Stimulated activated CD8-positive, alpha-beta memory T cell treated with anti-CD3 and anti-CD28 coated beads, Interleukin-4, amount 100 ng/mL, for 1 hour (primary cell): ENCODE results near the gene ZNF417.
"Not testable (repeated sequence)": the region's sequence is repeated elsewhere in the genome, so short reads cannot be mapped to it uniquely, and the experiment has no call there.

Experiments used
- DNase-seq, 2 donors: peaks; one replicate each; pipeline ENCODE4 v3.0.0-alpha.2; 2020; ENCODE audit warnings: low read depth in 2 of 2, low spot score in 1 of 2

ZNF417 gene

GRCh38 chr19:57916168-57916995 is at the start of gene ZNF417:
TSS of gene ZNF417 (minus strand) at chr19:57916592. CDS start at chr19:57916411, 181 bp downstream.
- peak; percentile 60 to 70 for DNase-seq

GRCh38 chr19:57964761-57965160 is 48.4 kb upstream of the ZNF417 start:
- no peak for DNase-seq

DNA sequence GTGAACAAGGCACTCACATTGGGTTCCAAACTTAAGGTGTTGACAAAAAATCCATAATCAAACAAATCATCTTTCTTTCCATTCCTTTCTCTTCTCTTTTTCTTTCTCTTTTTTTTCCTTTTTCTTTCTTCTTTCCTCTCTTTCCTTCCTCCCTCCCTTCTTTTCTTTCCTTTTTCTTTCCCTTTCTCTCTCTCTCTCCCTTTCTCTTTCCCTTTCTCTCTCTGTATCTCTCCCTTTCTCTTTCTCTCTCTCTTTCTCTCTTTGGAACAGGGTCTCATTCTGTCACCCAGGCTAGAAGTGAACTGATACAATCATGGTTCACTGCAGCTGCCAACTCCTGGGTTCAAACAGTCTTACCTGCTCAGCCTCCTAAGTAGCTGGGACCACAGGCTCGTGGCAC is 45.4 kb upstream of the ZNF417 start:
- DNase-seq, result no peak

- no peak for DNase-seq
These were observed 38.6 kb upstream of the ZNF417 start for GRCh38 chr19:57954996-57955395.

- DNase-seq, result no peak
These were observed 33.3 kb upstream of the ZNF417 start for GRCh38 chr19:57949702-57950101.

- no peak for DNase-seq
These were observed 32.9 kb upstream of the ZNF417 start for GRCh38 chr19:57949296-57949695.

DNA sequence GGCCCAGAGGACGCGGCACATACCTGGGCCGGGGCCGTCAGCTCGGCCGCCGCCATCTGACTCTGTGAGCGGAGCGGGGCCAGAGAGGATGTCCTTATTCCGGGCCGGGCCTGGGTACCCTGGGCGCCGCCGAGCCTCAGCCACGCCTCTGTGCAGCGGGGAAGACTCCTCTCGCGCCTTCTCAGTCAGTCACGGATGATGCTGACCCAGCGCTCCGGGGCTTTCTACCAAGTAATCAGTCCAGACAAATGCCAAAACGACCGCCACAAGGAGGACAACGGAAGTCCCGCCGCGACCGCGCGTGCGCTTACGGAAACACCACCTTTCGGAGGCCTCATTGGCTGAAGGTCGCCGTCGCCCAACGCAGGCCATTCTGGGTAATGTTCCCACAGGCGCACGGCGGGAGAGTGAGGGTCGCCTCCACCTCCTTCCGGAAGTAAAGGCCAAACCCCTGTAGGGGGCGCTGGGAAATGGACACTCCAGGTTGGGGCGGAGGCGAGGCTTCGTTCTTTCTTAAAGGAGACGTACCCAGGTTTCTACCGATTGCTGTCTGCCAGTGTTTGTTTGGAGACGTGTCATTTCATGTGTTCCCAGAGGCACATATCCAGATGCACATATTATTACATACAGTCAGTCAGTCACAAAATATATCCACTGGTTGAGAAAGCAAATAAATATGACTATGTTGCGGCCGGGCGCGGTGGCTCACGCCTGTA is 31.2 kb upstream of the ZNF417 start, which contains the start of gene ZNF256:
Gene ZNF256 (minus strand): TSS at position 288 of the 716 bp plus-strand sequence. CDS start 232 bp downstream, at position 56.
- DNase-seq, result peak; percentile 71 to 75

DNA sequence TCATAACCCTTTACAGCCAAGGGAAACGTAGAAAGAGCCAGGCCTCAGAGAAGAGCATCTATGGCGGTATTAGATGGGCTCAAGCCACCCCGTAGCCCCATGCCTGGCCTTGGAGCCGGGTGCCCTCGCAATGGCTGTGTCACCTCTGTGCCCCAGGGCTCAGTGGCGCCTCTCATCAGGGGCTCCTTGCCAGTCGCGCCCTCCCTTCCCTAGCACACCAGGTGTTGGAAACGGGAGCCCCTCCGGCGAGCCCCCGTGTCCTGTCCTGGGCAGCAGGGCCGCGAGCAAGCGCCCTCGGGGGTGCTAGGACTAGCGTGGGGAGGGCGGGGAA is 30.7 kb upstream of the ZNF417 start:
- no peak for DNase-seq

- DNase-seq, result no peak
These were observed 29.9 kb upstream of the ZNF417 start for GRCh38 chr19:57946316-57946715.

DNA sequence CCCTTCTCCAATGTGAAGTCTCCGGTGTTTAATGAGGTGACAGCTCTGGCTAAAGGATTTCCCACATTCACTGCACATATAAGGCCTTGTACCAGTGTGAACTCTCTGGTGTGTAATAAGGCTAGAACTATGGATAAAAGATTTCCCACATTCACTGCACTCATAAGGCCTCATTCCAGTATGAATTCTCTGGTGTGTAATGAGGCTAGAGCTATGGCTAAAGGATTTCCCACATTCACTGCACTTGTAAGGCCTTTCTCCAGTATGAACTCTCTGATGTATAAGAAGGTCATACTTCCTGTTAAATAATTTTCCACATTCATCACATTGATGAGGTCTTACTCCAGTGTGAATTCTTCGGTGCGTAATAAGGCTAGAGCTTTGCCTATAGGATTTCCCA is 25.2 kb upstream of the ZNF417 start:
- no peak for DNase-seq

GRCh38 chr19:57935731-57936130 is 19.3 kb upstream of the ZNF417 start:
- no peak for DNase-seq

- no peak for DNase-seq
These were observed 18.7 kb upstream of the ZNF417 start, which contains the start of gene ZNF418 for GRCh38 chr19:57934820-57935665. TSS of gene ZNF418 (minus strand) at chr19:57935402. CDS start at chr19:57933822, 1,580 bp downstream.

DNA sequence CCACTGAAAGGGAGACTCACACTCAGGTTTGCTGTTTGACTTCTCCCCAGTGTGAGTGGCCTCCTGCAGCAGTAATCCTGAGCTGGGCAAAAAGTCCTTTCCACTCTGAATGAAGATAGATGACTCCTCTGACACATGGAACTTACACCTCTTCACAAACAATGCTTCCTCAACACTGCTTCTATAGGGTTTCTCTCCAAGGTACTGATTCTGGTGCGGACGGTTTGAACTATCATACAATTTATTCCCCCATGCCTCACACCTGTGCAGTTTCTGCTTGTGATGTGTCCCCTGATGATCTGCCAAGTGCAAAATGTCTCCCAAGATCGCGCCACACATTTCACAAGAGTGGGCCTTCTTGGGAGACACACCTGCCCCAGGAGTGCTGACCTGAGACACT is 11.2 kb upstream of the ZNF417 start:
- DNase-seq, result no peak

DNA sequence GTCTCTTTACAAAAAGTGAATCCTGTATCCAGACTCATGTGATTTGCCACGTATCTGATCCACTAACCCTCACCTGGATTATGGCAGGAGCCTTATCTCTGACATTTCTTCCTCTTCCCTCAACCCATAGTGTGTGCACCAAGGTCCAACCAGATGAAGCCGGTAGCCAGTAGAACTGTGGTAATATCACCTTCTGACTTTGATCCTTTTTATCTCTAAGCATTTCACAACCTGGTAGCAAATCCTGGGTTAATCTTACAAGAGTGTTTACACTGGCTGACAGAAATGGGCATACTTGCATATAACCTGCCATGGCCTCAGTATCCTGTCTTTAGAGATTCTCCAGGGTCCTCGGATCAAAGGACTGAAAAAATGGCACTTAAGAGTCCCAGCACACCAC is 1.9 kb downstream of the ZNF417 start:
- DNase-seq, result no peak

DNA sequence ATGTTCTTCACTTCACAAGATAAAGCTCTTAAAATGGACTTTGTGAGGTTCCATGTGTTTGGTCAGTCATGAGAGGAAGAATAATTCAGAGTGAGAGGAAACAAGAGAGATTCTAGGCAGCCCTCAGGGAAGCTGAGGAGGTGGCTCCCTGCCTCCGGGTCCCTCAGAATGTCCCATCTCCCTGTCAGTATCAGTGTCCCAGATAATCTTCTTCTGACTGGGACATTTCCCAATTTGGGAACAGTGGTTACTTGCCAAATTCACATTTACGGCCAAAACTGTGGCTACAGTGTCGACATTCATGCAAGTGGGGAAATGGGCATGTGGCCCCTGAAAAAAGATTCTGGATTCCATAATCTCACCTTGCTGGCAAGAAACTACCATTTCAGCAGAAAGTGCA is 9.0 kb downstream of the ZNF417 start:
- DNase-seq, result no peak

GRCh38 chr19:57905258-57905657 is 11.1 kb downstream of the ZNF417 start:
- no peak for DNase-seq

DNA sequence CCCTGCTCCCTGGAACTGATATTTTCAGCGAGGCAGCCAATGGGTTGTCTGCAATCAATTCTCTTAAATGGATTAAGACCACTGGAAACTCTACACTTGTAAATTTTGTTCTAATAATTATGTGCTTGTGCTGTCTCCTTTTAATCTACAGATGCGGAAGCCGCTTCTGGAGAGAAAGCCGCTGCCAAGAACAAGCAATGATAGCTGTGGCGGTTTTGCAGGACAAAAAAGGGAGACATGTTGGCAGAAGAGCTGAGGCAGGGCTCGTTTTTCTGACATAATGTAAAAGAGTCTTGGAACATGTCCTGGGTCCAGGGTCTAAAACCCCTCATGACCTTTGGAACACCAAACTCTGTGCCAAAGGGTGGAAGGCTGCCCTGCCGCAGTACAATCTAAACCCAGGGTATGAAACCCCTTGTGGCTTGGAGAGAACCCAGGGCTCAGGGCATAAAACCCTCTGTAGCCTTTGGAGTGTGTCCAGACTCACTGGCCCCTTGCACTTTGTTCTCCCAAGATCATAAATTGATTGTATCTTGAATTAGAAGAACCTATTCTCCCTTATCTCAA is 12.7 kb downstream of the ZNF417 start:
- no peak for DNase-seq

DNA sequence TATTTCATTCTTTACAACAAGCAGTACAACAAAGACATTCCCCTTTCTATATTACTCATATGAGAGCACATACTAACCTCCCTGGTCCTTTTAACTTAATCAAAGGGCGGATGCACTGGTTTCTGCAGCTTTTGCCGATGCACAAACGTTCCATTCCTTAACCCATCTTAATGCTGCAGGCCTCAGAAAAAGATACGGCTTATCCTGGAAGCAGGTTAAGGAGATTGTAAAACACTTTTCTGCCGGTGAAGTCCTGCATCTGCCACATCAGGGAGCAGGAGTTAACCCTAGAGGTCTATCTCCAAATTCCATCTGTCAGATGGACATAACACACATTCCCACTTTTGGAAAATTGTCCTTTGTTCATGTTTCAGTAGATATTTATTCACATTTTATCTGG is 16.1 kb downstream of the ZNF417 start:
- DNase-seq, result no peak

GRCh38 chr19:57890706-57891105 is 25.7 kb downstream of the ZNF417 start:
- not testable (repeated sequence) for DNase-seq

DNA sequence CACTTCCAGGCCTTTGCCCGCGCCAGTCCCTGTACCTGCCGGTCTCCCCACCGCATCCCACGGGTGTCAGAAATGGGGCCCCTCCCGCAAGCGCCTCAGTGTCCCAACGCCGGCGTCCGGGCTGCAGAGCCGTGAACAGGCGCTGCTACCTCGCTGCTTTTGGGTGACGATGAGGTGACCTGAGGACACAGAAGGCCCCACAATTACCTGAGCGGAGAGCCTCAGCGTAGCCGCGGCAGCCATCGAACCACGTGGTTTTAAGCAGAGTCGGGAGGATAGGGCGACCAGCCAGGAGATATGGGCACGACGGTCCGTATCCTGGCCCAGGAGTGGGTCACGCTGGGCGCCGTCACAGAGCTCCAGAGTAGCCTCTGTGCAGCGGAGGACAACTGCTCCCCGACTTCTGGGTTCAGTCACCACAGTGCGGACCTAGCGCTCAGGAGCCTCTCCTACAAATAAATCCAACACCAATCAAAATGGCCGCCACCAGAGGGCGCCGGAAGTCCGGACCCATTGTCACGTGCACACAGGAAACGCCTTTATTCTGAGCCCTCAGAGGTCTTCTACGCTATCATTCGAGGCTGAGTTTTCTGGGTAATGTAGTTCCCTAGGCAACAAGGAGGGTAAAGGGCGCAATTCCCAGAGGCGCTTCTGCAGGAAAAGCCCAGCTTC is 27.7 kb downstream of the ZNF417 start, which contains the start of gene ZNF814:
Gene ZNF814 (minus strand): TSS at position 478 of the 672 bp plus-strand sequence. CDS start 235 bp downstream, at position 243.
- peak; percentile 63 to 67 for DNase-seq
